Measurements from ENCODE around the gene SMIM13. TPM values are rescaled to one million over a fixed set of nuclear protein-coding genes. Genes with fewer than 3 reads are reported as not detected.

Gene SMIM13
- total and polyA plus RNA-seq, 2 donors (not counting 3 experiments of a cell fraction or from before 2014, with no cell fraction given): 3.2 to 14.7 TPM

DNA sequence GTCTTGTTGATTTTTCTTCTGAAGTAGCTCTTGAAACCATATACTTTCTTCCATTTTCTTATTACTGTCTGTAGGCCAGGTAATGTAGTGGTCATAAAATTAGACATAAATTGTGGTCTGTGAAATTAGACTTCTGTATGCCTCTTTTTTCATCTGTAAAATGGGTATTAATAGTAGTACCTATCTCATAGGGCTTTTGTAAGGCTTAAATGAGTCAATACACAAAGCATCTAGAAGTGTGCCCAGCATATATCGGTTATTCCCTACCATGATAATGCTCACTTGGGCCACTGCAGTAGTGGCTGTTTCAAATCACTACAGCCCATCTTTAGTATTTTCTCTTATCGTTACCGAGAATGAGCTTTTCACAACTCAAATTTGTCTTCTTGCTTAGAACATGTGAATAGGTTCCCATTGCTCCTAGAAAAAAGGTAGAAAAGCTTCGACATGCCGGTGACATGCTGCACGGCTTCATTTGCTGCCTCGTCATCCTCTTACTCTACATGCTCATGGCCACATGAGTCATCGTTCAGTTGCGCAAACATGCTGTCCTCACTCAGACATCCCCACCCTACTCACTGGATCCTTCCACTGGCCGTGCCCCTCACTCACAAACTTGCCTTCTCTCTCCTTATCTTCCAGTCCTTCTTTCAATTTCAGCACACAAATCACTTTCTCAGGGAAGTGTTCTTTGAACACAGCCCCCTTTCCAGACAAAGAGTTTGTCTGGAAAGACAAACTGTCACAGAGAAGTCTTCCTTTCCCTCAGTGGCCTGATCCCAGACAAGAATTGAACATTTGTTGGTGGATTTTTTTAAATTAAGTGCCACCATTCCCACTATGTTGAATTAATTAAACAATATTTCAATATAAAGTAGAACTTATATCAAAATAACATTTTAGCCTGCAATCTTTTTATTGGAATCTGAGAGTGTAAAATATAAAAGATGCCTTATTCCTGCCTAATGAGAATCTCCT lies 50.0 kb downstream of the SMIM13 start:
- no peaks in the 10 kb centered on the region for H3K36me3 ChIP-seq (ENCODE audit: control insufficient read depth in 2 of 2, extremely low read depth in 1 of 2, insufficient read depth in 2 of 2, low read length in 2 of 2)
- H4K20me1 ChIP-seq (replicated peaks; ENCODE audit: control insufficient read depth, extremely low read depth, insufficient read depth, low read length): no peaks in the 10 kb centered on the region
- BruUV-seq (replicated peaks): no TSS peak
- no peaks in the 10 kb centered on the region for H3K79me2 ChIP-seq (ENCODE audit: control insufficient read depth, insufficient read depth, low read length)
- H3K4me2 ChIP-seq (ENCODE audit: insufficient read depth, low read length): no peak overlapping the region
- H3K27me3 ChIP-seq (ENCODE audit: control insufficient read depth in 2 of 2, insufficient read depth in 2 of 2, low read length in 2 of 2): no peaks in the 10 kb centered on the region
- H2AFZ ChIP-seq (ENCODE audit: low read depth, low read length): no peak overlapping the region
- no peak overlapping the region for H3K9ac ChIP-seq (replicated peaks; ENCODE audit: extremely low read depth, insufficient read depth, low read length)
- no peaks in the 10 kb centered on the region for H3K9me3 ChIP-seq (replicated peaks; ENCODE audit: control insufficient read depth, insufficient read depth, low read length)
- no peak overlapping the region for H3K4me3 ChIP-seq (replicated peaks in 1 of 3; ENCODE audit: insufficient read depth in 1 of 3, low read depth in 1 of 3, low read length in 3 of 3)
- intact Hi-C loops (cut with micrococcal nuclease) (loop anchor here (1.0 to 2.0 kb wide), 7 partner anchors 29 to 432 kb away; partner anchors contain the start of gene NEDD9), dilution Hi-C loops (cut with MboI; ENCODE audit: extremely low pct_ligation_motif_present, low sequenced_read_pairs) (loop anchor here (25.0 kb wide), 1 partner anchor 344 kb away; no protein-coding TSS in a partner anchor)
- H3K27ac ChIP-seq (ENCODE audit: insufficient read depth, low read depth, low read length): no peak overlapping the region
- H3K4me1 ChIP-seq (ENCODE audit: control insufficient read depth, extremely low read depth, insufficient read depth, low read length): no peaks in the 10 kb centered on the region
- no peak for FAIRE-seq
- ChIA-PET CTCF (interaction anchor here (0.6 to 4.0 kb wide), 23 partner anchors 12 to 588 kb away, joined by 3 to 136 read pairs (median 4); partner anchors contain the start of genes NEDD9 and SMIM13), POLR2A (no interaction called here)
- DNase-seq (ENCODE audit: low read depth, low spot score): no peak
- H3K9me1 ChIP-seq (replicated peaks; ENCODE audit: control insufficient read depth, extremely low read depth, insufficient read depth, low read length): no peaks in the 10 kb centered on the region
- TF ChIP-seq MYC (IDR thresholded peaks at IDR 0.05; ENCODE audit: low read depth, low read length): no peak
- TF ChIP-seq CTCF (IDR thresholded peaks at IDR 0.05; ENCODE audit: extremely low read depth in 1 of 2, insufficient read depth in 1 of 2, low read depth in 1 of 2, low read length in 2 of 2): no peak
- peak; percentile 27 for TF ChIP-seq JUN (IDR thresholded peaks at IDR 0.05; ENCODE audit: borderline replicate concordance, insufficient read depth, insufficient read length, low read depth)
